ENCODE data around the gene PRXL2A.

The PRXL2A gene

DNA sequence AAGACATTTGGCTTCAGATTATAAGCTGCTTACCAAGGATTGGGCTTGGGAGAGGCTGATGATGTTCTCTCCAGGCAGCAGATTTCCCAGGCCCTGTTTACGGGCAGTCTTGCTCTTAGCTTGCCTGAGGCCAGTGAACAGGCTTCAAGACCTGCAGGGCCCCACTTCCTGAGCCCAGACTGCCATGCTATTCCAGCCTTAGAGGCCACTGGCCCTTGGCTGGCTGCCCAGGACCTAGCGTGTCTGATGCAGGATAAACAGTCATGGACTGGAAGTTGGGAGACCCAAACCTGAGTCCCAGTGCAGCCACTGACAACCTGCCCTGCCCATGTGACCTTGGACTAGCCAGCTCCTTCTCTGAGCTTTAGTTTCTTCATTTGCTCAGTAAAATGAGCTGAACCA lies 2.9 kb downstream of the PRXL2A start:
- POLR2A ChIA-PET, result interaction anchor here (0.6 kb wide), 1 partner anchor 114 kb away, joined by 3 read pairs; no protein-coding TSS in a partner anchor
- Histone ChIP-seq H3K4me3 (ENCODE audit: low read depth, low read length) (no peak overlapping the region), H3K4me1 (ENCODE audit: control insufficient read depth, insufficient read depth, low read length) (peaks cover 42% of the 10 kb centered on the region), H3K27ac (ENCODE audit: extremely low read depth, low read depth, low read length) (no peak overlapping the region), H3K36me3 (ENCODE audit: control insufficient read depth in 2 of 2, insufficient read depth in 1 of 2, low read length in 2 of 2) (peaks cover 0 to 9% of the 10 kb centered on the region in 2 experiments; a peak in 1 of 3 replicates), H3K9me3 (ENCODE audit: control insufficient read depth, insufficient read depth, low read depth, low read length) (no peaks in the 10 kb centered on the region)
- 0 out of 2 replicates have a peak, but pooled peaks have one; percentile 20 for TF ChIP-seq ZFP69B (tag by site-specific recombination; IDR thresholded peaks at IDR 0.05)
- TF ChIP-seq PRDM1 (tag by site-specific recombination; IDR thresholded peaks at IDR 0.05), result no peak
- TF ChIP-seq, protein P1, sequence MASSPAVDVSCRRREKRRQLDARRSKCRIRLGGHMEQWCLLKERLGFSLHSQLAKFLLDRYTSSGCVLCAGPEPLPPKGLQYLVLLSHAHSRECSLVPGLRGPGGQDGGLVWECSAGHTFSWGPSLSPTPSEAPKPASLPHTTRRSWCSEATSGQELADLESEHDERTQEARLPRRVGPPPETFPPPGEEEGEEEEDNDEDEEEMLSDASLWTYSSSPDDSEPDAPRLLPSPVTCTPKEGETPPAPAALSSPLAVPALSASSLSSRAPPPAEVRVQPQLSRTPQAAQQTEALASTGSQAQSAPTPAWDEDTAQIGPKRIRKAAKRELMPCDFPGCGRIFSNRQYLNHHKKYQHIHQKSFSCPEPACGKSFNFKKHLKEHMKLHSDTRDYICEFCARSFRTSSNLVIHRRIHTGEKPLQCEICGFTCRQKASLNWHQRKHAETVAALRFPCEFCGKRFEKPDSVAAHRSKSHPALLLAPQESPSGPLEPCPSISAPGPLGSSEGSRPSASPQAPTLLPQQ (tag by site-specific recombination; IDR thresholded peaks at IDR 0.05), result peak; percentile 45; the same call in 1 of the 2 replicates
- 0 out of 2 replicates have a peak, but pooled peaks have one; percentile 34 for TF ChIP-seq ZBTB20 (tag by site-specific recombination; IDR thresholded peaks at IDR 0.05)
- no peak for TF ChIP-seq ZNF785 (tag by site-specific recombination; IDR thresholded peaks at IDR 0.05)
- TF ChIP-seq, protein P2, sequence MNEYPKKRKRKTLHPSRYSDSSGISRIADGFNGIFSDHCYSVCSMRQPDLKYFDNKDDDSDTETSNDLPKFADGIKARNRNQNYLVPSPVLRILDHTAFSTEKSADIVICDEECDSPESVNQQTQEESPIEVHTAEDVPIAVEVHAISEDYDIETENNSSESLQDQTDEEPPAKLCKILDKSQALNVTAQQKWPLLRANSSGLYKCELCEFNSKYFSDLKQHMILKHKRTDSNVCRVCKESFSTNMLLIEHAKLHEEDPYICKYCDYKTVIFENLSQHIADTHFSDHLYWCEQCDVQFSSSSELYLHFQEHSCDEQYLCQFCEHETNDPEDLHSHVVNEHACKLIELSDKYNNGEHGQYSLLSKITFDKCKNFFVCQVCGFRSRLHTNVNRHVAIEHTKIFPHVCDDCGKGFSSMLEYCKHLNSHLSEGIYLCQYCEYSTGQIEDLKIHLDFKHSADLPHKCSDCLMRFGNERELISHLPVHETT (tag by site-specific recombination; IDR thresholded peaks at IDR 0.05), result no peak
- TF ChIP-seq, protein P3, sequence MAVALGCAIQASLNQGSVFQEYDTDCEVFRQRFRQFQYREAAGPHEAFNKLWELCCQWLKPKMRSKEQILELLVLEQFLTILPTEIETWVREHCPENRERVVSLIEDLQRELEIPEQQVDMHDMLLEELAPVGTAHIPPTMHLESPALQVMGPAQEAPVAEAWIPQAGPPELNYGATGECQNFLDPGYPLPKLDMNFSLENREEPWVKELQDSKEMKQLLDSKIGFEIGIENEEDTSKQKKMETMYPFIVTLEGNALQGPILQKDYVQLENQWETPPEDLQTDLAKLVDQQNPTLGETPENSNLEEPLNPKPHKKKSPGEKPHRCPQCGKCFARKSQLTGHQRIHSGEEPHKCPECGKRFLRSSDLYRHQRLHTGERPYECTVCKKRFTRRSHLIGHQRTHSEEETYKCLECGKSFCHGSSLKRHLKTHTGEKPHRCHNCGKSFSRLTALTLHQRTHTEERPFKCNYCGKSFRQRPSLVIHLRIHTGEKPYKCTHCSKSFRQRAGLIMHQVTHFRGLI (tag by site-specific recombination; IDR thresholded peaks at IDR 0.05), result no peak
- TF ChIP-seq SP2 (tag by site-specific recombination; IDR thresholded peaks at IDR 0.05), result no peak
- no peak for TF ChIP-seq MZF1 (tag by site-specific recombination; IDR thresholded peaks at IDR 0.05; ENCODE audit: borderline replicate concordance)
- TF ChIP-seq, protein P4, sequence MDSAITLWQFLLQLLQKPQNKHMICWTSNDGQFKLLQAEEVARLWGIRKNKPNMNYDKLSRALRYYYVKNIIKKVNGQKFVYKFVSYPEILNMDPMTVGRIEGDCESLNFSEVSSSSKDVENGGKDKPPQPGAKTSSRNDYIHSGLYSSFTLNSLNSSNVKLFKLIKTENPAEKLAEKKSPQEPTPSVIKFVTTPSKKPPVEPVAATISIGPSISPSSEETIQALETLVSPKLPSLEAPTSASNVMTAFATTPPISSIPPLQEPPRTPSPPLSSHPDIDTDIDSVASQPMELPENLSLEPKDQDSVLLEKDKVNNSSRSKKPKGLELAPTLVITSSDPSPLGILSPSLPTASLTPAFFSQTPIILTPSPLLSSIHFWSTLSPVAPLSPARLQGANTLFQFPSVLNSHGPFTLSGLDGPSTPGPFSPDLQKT (IDR thresholded peaks at IDR 0.05; ENCODE audit: borderline replicate concordance, low read depth, low read length), result no peak
- CTCF ChIA-PET, result interaction anchor here (1.1 to 1.3 kb wide), 2 partner anchors 10 to 29 kb away, joined by 3 read pairs; no protein-coding TSS in a partner anchor

DNA sequence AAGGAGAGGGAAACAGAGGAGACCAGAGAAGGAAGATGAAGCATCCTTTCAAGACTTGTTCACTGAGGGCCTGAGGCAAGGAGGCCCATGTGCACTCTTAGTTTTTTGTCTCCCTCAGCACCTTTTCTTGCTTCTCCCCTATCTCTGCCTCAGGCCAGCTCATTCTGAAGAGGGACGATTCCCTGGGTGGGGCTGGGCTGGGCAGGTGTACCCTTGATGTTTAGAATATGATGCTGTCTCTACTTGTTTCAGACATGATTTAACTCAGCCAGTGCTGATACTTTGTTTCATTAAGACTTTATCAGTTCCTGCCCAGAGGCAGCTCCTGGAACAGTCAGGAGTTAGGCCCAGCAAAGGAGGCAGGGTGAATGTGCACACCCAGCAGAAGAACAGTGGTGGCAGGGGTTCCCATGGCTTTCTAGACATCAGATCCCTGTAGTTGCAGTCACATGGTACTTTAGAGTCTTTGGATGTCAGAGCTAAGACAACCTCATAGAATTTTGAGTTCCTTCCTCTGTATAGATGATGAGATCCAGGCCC lies 3.4 kb downstream of the PRXL2A start:
- TF ChIP-seq ZNF354C (tag by site-specific recombination; IDR thresholded peaks at IDR 0.05; ENCODE audit: borderline replicate concordance, low read depth) (no peak), ZNF311 (tag by site-specific recombination; IDR thresholded peaks at IDR 0.05; ENCODE audit: borderline replicate concordance) (no peak), ZNF404 (tag by site-specific recombination; IDR thresholded peaks at IDR 0.05) (no peak), SP2 (tag by site-specific recombination; IDR thresholded peaks at IDR 0.05) (no peak), ZNF776 (tag by site-specific recombination; IDR thresholded peaks at IDR 0.05; ENCODE audit: borderline replicate concordance) (no peak), ZNF157 (tag by site-specific recombination; IDR thresholded peaks at IDR 0.05) (no peak)
- ChIA-PET POLR2A (interaction anchor here (0.6 kb wide), 1 partner anchor 113 kb away, joined by 3 read pairs; no protein-coding TSS in a partner anchor), CTCF (interaction anchor here (1.1 to 1.3 kb wide), 2 partner anchors 10 to 29 kb away, joined by 3 read pairs; no protein-coding TSS in a partner anchor)
- no peak overlapping the region for H3K4me3 ChIP-seq (ENCODE audit: low read depth, low read length)
- H3K4me1 ChIP-seq (ENCODE audit: control insufficient read depth, insufficient read depth, low read length), result peaks cover 45% of the 10 kb centered on the region
- peaks cover 0 to 9% of the 10 kb centered on the region in 2 experiments; a peak in 1 of 3 replicates for H3K36me3 ChIP-seq (ENCODE audit: control insufficient read depth in 2 of 2, insufficient read depth in 1 of 2, low read length in 2 of 2)
- no peaks in the 10 kb centered on the region for H3K9me3 ChIP-seq (ENCODE audit: control insufficient read depth, insufficient read depth, low read depth, low read length)
- no peak overlapping the region for H3K27ac ChIP-seq (ENCODE audit: extremely low read depth, low read depth, low read length)
